HL-60/S4 (cell line): ENCODE data around the gene RNFT2.

Experiments used
- in situ Hi-C: fragments of 300-500 bp; cut with MboI; formaldehyde crosslinking; loops from 2 replicates; pipeline ENCODE4 v1.14.3; 2022; ENCODE audit warnings: low sequenced_read_pairs

The RNFT2 gene

DNA sequence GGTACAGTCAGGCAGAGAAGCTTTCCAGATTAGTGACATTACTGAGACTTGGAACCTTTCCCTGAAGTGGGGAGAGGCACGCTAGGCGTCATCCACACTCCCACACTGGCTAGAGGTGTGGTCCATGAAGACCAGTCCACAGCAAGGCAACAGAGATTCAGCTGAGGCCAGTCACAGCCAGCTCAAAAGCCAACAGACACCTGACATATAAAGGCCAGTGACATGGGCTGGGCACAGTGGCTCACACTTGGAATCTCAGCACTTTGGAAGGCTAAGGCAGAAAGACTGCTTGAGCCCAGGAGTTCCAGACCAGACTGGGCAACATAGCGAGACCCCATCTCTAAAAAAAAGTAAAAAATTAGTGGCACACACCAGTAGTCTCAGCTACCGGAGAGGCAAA is 132.2 kb downstream of the RNFT2 start:
- in situ Hi-C loops: no loop called here

DNA sequence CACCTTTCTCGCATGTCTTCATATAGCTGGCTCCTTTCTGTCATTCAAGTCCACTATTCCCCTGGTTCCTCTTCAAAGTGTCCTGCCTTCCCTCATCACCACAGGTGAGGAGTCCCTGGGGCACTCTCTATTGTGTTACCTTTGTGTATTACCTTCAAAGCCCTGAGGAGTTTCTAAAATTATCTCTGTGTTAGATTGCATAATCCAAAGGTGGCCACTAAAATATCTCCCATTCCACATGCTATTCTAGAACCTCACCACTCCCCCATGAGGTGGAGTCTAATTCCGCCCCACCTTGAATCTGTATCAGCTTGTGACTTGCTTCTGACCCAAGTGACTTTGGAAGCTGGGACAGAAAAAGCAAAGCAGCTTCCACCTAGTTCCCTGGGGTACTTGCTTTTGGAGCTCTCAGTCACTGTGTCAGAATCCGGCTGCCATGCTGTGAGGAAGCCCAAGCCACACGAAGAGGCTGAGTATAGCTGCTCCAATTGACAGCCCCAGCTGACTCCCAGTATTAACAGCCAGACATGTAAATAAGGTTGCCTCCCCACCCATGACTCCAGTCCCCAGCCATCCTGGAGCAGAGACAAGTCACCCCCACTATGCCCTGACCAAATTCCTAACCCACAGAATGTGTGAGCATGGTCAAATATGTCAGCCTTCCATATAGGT is 136.3 kb downstream of the RNFT2 start:
- in situ Hi-C loops: no loop called here

DNA sequence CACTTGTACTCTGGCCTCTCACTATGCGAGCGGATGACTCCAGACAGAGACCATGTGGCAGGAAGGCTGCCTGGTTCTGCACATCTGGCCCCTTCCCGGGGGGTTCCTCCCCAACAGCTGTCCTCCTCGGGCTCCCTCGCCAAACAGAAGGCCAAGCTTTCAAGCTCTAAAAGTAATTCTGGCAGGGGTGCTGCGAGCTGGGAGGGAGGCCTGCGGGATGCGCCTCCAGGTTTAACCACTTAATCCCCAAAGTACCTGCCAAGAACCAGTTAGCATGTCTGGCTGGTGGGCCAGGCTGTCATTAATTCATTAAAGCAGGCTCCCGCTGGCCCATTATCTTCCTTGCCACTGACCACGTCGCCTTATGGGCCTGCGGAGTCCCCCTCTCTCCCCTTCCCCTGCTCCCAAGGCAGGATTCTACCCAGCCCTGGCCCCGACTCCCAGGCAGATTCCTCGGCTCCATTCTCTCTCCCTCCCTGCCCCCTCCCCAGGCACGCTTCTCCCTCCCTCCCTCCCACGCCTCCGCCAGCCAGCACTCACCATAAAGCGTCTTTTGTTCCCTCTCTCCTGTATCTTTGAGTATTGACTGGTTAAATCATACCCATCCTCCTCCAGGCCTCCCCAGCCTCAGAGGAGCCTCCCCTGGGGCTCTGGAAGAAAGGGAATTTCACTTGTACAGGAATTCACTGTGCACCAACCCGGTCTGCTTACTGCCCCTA is 138.2 kb downstream of the RNFT2 start:
- in situ Hi-C loops: no loop called here

DNA sequence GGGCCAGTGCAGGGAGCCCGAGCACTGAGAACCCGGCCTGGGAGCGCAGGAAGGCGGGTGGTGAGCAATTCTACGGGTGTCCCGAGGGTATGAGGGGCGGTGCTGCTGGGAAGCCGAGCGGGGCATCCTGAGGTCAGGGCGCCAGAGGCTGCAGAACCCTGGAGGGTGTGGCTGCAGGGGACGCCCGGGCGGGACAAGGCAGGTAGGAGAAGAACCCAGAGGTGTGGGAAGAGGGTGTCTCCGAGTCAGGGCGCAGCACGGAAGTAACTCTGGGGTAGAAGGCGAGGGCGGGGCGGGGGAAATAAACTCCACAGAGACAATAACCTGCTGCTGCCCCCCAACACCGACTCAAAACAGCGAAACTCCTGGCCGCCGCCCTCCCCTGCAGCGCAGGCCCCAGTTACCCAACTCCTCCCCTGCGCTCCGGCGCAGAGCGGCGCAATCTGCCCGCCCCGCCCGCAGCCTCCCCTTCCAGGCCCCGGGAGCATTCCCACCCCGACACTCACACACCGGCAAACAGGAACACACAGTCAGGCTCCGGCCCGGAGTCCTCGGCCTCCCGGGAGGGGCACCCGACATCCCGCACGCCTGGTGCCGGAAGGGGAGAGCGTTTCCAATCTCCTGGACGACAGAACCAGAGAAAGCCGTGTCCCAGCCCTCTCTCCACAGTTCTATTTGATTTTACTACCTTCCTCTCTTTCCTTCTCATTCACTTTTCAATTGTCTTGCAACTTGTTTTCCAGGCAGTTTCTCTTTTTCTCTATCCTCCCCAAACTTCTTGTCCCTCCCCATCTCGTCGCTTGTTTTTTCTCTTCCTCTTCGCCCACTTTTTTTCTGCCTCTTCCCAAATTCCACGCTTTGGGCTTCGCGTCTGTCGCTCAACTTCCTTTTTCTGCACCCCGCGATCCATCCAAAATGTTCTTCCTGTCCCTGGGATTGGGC is 140.7 kb downstream of the RNFT2 start:
- in situ Hi-C loops: no loop called here

DNA sequence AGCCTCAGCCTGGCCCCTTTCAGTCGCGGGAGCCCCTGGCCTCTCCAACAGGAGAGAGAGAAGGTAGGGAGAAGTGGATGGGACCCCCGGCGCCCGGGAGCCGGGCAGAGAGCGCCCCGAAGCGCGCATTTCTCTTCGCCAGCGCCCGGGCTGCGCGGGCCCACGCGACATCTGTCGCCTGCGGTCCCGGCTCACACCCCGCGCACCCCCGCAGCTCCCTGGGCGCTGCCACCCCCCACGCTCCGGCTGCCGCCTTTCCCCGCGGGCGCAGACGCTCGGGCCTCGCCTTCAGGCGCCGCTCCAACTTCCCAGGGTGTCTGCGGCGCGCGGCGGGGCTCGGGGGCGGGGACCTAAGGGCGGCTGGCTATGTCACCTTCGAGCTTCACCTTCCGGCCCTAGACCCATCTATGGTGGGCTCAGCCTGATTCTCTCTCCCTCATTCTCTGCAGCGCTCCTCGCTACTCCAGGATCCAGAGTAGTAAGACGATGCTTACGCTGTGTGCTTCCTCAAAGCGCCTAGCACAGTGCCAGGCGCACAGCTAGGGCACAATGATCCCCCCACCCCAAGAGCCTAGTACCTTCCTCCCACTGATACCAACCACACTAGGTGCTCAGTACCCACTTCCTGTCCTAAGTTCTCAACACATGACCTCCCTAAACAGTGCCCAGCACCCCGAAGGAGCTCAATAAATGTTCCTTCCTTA is 141.5 kb downstream of the RNFT2 start:
- in situ Hi-C loops: no loop called here

DNA sequence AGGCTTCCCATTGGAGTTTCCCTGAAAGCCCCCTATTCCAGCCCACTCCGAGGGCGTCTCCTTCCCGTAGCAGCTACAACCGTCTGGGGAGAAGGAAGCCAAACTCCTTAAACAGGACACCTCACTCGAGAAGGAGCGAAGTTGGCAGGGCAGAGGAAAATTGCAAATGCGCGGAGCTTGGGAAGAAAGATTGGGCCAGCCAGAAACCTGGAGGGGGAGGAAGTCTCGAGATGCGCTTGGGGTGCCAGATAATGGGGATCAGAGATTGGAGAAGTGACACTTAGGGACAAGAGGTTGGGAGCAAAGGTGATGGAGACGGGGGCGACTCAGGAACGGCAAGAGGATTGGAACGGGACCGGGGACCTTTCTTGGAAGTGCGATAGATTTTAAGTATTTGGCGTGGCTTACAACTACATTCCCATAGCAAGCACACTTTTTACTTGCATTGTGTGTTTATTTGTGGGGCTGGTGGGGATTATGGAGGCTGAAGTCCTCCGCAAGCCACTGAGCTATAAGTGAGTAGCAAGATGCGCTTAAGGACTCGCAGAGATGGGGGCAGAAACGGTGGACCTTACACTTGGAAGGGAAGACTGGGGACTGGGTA is 142.2 kb downstream of the RNFT2 start:
- in situ Hi-C loops: no loop called here

DNA sequence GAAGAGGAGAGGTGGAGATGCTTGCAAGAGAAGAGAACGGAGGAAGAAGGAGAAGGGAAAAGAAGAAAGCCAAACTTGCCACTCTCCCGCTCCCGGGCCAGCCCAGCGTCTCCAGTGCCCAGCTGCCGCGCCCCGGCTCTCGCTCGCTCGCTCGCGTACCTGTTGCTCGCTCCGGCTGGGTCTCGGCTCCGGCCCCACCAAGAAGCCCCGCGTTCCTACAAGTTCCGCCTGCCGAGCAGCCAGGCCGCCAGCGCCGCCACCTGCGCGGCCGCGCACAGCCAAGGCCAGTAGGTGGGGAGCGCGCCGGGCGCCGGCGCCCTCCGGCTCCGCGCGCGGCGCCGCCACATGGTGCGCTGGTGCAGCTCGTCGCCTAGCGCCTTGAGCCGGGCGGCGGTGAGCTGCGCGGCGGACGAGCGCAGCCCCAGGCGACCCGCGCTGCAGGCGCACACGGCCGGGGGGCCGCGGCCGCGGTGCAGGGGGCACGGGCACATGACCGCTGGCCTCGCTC is 142.8 kb downstream of the RNFT2 start:
- in situ Hi-C loops: no loop called here

DNA sequence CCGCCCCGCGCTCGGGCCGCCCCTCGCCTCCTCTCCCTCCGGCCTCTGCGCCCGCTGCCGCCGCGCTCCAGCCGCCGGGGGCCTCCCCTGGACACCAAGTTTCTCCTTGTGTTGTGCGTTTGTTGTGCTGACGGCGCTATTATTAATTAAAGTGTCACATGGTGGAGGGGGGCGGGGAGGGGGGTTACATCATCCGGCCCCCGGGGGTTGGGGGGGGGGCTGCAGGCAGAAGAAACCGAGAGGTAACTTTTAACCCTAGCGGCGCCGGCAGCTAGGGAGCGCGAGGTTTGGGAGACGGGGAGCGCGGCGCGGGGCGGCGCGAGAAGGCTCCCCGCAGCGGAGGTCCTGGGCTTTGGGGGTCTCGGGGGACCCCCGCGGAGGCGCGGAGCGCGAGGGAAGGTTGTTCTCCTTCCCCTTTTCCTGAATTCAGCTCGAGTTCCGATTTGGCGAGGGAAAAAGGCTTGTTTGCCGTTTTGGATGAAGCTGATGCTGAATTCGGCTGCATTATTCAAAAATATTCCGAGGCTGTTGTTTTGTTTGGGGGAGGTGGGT is 143.3 kb downstream of the RNFT2 start, which contains the start of gene HRK:
Gene HRK, minus strand, starts transcription at position 117 of the 552 bp plus-strand sequence. CDS start 134 bp downstream, outside the sequence.
- in situ Hi-C loops: no loop called here

DNA sequence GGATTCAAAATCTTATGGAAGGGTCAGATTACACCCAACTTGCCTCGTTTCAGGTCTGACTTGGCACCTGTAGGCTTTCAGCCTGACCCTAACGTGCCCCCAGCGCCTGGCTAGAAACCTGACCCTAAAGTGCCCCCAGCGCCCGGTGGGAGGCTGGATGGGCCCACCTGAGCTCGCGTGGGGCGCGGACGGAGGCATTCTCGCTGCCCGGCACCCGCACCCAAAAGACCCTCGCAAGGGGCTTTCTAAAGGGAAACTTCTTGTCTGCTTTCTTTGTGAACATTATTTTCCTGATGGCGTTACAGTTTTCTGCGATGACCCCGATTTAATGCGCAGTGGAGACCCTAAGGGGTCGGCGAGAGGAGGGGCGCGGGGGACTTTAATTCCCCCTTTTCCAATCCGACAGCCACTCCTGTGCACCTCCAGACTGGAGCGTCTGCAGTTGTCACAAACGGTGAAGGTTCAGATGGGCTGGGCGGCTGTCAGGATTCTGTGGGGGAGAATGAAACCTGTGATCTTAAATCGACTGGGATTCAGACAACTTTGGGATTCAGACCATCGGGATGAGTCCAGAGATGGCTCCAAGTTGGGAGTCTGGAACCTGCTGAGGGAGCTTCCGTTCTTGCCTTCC is 143.9 kb downstream of the RNFT2 start:
- in situ Hi-C loops: no loop called here

DNA sequence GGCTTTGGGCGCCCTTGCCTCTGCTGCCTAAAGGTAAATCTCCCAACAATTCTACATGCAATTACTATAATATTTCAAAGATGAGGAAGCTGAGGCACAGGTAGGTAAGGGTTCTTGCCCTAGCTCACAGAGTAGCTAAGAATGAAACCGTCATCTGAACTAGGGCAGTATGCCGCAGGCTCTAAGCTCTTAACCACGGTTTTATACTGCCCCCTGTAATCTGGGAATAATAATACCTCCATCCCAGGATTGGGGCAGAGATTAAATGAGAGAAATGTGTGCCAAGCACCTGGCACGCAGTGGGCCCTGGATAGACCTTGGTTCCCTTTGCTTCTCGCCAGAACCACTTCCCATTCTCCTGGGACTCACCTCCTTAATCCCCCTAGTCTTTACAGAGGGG is 144.6 kb downstream of the RNFT2 start:
- in situ Hi-C loops: no loop called here

DNA sequence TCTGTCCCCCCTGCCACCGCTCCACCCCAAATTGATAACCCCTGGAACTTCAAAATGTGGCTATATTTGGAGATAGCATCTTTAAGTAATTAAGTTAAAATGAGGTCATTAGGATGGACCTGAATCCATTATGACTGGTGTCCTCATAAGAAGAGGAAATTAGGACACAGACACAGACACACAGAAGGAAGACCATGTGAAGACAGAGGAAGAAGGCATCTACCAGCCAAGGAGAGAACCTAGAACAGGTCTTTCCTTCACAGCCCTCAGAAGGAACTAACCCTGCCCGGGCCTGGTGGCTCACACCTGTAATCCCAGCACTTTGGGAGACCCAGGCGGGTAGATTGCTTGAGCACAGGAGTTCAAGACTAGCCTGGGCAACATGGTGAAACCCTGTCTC is 146.8 kb downstream of the RNFT2 start:
- in situ Hi-C loops: no loop called here

DNA sequence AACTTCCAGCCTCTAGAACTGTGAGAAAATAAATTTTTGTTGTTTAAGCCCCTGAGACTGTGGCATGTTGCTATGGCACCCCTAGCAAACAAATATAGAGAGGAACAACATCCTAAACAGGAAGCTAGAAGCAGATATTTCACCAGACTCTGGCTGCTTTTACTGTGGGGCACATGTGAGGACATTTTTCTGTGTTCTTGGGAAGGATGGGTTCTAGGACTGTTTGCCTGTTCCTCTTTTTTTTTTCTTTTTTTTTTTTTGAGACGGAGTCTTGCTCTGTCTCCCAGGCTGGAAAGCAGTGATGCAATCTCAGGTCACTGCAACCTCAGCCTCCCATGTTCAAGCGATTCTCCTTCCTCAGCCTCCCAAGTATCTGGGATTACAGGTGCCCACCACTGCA is 147.4 kb downstream of the RNFT2 start:
- in situ Hi-C loops: no loop called here

DNA sequence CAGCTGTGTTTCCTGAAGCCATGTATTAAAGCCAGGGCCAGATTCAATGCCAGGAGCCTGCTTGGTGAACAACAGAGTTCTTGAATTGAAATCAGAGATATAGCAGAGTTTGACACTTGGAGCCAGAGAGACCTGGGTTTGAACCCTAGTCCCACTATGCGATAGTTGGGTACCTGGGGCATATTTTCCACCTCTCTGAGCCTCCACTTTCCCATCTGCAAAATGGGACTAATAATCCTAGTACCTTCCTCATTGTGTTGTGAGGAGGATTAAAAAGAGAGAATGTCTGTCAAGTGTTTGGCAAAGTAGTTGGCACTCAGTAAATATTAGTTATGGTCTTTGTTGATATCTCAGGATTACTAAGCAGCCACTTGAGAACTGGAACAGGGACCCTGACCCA is 149.1 kb downstream of the RNFT2 start:
- in situ Hi-C loops: no loop called here

DNA sequence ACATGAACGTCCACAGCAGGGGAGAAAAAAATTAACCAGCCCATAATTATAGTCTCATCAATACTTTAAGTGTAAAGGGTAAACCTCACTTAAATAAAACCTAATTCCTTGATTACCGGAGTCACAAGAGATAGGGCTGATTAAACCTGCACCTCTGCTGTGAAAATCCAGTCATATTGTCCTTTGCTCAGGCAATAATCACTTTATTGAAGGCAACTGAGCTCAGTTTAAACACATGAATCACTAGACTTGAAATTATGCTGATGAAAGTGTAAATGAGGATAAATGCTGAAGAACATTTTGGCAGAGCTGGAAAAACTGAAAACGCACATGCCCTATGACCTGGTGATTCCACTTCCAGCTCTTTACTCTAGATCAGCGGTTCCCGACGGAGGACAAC is 149.8 kb downstream of the RNFT2 start:
- in situ Hi-C loops: no loop called here

DNA sequence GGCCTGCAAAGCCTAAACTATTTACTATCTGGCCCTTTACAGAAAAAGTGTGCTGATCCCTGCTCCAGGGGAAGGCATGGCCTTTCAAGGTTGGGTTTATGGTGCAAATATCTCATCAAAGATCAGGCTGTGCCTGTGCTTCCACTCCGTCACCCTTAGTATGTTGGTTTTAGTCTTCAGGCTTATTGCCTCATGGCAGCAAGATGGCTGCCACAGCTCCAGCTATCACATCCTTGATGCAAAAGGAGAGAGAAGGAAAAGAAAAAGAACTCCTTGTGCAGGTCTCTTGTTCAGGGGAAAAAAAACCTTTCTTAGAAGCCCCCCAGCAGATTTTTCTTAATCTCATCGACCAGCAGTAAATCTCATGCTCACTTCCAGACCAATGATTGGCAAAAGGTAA is 152.2 kb downstream of the RNFT2 start:
- in situ Hi-C loops: no loop called here

DNA sequence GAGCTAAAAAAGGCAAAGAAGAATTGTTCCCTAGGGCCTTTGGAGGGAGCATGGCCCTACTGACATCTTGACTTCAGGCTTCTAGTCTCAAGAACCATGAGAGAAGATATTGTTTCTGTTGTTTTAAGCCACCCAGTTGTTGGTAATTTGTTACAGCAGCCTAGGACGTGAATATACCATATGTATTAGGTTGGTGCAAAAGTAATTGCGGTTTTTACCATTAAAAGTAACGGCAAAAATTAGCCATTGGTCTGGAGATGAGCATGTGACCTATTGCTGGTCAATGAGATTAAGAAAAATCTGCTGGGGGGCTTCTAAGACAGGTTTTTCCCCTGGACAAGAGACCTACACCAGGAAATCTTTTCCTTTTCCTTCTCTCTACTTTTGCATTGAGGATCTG is 152.9 kb downstream of the RNFT2 start:
- in situ Hi-C loops: no loop called here

DNA sequence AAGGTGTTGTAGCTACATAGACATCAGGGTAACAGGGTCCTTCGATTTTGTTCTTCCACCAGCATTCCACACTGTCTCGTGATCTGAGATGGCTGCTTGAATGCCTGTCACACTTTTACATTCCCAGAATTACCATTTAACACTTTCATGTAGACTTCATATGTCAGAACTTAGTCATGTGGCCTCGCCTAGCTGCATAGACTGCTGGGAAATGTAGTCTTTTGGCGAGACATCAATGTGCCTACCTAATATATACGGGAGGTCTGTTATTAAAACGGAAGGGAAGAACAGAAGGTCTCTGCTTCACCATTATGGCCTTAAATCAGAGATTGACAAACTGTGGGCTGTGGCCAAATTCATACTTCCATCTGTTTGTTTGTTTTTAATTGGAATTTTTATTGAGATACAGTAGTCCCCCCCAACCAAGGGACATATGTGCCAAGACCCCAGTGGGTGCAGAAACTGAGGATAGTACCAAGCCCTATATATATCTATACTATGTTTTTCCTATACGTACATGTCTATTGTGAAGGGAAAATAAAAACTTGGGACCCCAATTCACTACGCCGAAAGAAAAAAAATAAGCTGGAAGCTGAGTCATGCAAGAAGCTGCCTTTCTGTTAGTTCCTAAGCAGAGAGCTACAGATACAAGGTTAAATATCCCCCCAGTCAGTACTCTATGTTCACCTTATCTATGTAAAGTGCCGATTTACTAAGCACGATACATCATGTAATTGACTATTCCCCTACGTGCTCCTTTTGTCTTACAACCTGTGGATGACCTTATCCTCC is 154.4 kb downstream of the RNFT2 start:
- in situ Hi-C loops: no loop called here

DNA sequence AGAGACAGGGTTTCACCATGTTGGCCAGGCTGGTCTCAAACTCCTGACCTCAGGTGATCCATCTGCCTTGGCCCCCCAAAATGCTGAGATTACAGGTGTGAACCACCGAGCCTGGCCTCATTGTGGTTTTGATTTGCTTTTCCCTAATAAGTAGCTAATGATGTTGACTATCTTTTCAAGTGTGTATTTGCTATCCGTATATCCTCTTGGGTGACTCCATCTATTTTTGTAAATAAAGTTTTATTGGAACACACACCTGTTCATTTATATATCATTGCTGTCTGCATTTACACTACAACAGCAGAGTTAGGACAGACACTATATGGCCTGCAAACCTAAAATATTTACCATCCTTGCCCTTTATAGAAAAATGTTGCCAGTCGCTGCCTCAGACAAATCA is 156.8 kb downstream of the RNFT2 start:
- in situ Hi-C loops: no loop called here

DNA sequence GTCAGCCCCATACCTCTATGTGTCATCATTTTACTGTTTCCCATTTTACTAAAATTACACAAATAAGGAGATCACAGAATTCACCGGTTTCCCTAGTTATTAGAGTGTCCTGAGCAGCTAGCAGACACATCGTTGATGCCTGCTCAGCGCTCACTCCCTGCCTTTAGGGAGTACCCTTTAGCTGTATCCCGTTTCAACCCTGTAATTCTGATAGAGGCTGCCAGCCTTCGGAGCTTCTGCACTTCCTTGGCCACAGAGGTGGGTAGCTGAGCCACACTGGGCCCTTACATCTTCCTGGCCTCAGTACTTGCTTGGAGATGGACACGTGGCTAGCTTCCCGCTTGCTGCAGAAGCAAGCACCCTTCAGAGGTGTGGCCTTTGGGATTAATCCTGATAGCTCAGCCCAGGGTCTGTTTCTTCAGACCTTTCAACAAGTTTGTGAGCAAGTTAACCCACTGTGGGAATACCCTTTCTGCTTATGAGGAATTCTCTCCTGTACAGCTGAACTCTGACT is 158.4 kb downstream of the RNFT2 start:
- in situ Hi-C loops: no loop called here
